ENCODE measurements around the gene PARN. TPM values are rescaled to one million over a fixed set of nuclear protein-coding genes. Genes with fewer than 3 reads are reported as not detected.

PARN gene
- total RNA-seq, 1 experiment from 2014 or later: 57.8 TPM

GRCh38 chr16:14464796-14465195, 165.3 kb downstream of the PARN start:
- TF ChIP-seq POLR2AphosphoS5 (IDR thresholded peaks at IDR 0.05; ENCODE audit: low read depth, low read length): no peak
- intact Hi-C loops (cut with micrococcal nuclease; ENCODE audit: unreplicated experiment) (no loop called here), in situ Hi-C loops (cut with HindIII; ENCODE audit: low pct_unique_long_range_greater_than_20kb, low sequenced_read_pairs) (no loop called here)
- no peaks in the 10 kb centered on the region for H3K27me3 ChIP-seq (ENCODE audit: control insufficient read depth, insufficient read depth, low read length)
- BruUV-seq (replicated peaks): no TSS peak
- H3K4me3 ChIP-seq (ENCODE audit: low read depth in 2 of 2, low read length in 2 of 2): no peak overlapping the region
- no peak for ATAC-seq
- CTCF ChIA-PET: no interaction called here
- no peaks in the 10 kb centered on the region; the same call in 1 of the 2 replicates for H3K36me3 ChIP-seq (ENCODE audit: control insufficient read depth, insufficient read depth, low read length)
- no peak for DNase-seq (ENCODE audit: low read depth, low spot score)
- H3K9me3 ChIP-seq (ENCODE audit: control insufficient read depth, insufficient read depth, low read depth, low read length): peaks cover 7% of the 10 kb centered on the region; the same call in 1 of the 2 replicates
- no peak overlapping the region for H3K27ac ChIP-seq (ENCODE audit: low read length)
- H3K4me1 ChIP-seq (ENCODE audit: control insufficient read depth, insufficient read depth, low read length): no peaks in the 10 kb centered on the region
- POLR2A ChIA-PET: interaction anchor here (0.6 to 0.9 kb wide), 2 partner anchors 20 to 92 kb away, joined by 3 read pairs; no protein-coding TSS in a partner anchor

GRCh38 chr16:14464192-14464591, 165.9 kb downstream of the PARN start:
- Histone ChIP-seq H3K4me3 (ENCODE audit: low read depth in 2 of 2, low read length in 2 of 2) (no peak overlapping the region), H3K4me1 (ENCODE audit: control insufficient read depth, insufficient read depth, low read length) (no peaks in the 10 kb centered on the region), H3K9me3 (ENCODE audit: control insufficient read depth, insufficient read depth, low read depth, low read length) (peaks cover 7% of the 10 kb centered on the region; the same call in 1 of the 2 replicates), H3K27ac (ENCODE audit: low read length) (no peak overlapping the region), H3K36me3 (ENCODE audit: control insufficient read depth, insufficient read depth, low read length) (no peaks in the 10 kb centered on the region; the same call in 1 of the 2 replicates), H3K27me3 (ENCODE audit: control insufficient read depth, insufficient read depth, low read length) (no peaks in the 10 kb centered on the region)
- DNase-seq (ENCODE audit: low read depth, low spot score) (no peak), ATAC-seq (no peak)
- no peak for TF ChIP-seq REST (IDR thresholded peaks at IDR 0.05; ENCODE audit: insufficient read depth in 1 of 2, low read depth in 2 of 2, low read length in 1 of 2)
- TF ChIP-seq CTCF (IDR thresholded peaks at IDR 0.05): no peak
- intact Hi-C loops (cut with micrococcal nuclease; ENCODE audit: unreplicated experiment): no loop called here
- ChIA-PET CTCF (no interaction called here), POLR2A (interaction anchor here (0.7 to 0.9 kb wide), 2 partner anchors 92 to 137 kb away, joined by 3 read pairs; no protein-coding TSS in a partner anchor)
- in situ Hi-C loops (cut with HindIII; ENCODE audit: low pct_unique_long_range_greater_than_20kb, low sequenced_read_pairs): no loop called here
- BruUV-seq (replicated peaks): no TSS peak

- ATAC-seq: no peak
- no peaks in the 10 kb centered on the region; the same call in 1 of the 2 replicates for H3K36me3 ChIP-seq (ENCODE audit: control insufficient read depth, insufficient read depth, low read length)
- peaks cover 7% of the 10 kb centered on the region; the same call in 1 of the 2 replicates for H3K9me3 ChIP-seq (ENCODE audit: control insufficient read depth, insufficient read depth, low read depth, low read length)
- CTCF ChIA-PET: no interaction called here
- DNase-seq (ENCODE audit: low read depth, low spot score): no peak
- in situ Hi-C loops (cut with HindIII; ENCODE audit: low pct_unique_long_range_greater_than_20kb, low sequenced_read_pairs) (no loop called here), intact Hi-C loops (cut with micrococcal nuclease; ENCODE audit: unreplicated experiment) (no loop called here)
- H3K4me1 ChIP-seq (ENCODE audit: control insufficient read depth, insufficient read depth, low read length): no peaks in the 10 kb centered on the region
- no peak for TF ChIP-seq CTCF (IDR thresholded peaks at IDR 0.05)
- TF ChIP-seq SIN3A (IDR thresholded peaks at IDR 0.05; ENCODE audit: borderline replicate concordance, insufficient read depth, low read depth, low read length): no peak
- no peak for TF ChIP-seq REST (IDR thresholded peaks at IDR 0.05; ENCODE audit: insufficient read depth in 1 of 2, low read depth in 2 of 2, low read length in 1 of 2)
- no peak for TF ChIP-seq TCF7L2 (IDR thresholded peaks at IDR 0.05; ENCODE audit: low read depth, low read length)
- no peak for TF ChIP-seq POLR2AphosphoS5 (IDR thresholded peaks at IDR 0.05; ENCODE audit: low read depth, low read length)
- H3K27me3 ChIP-seq (ENCODE audit: control insufficient read depth, insufficient read depth, low read length): no peaks in the 10 kb centered on the region
- no peak overlapping the region for H3K4me3 ChIP-seq (ENCODE audit: low read depth in 2 of 2, low read length in 2 of 2)
- BruUV-seq (replicated peaks): no TSS peak
- H3K27ac ChIP-seq (ENCODE audit: low read length): no peak overlapping the region
- POLR2A ChIA-PET: no interaction called here
These were observed 167.2 kb downstream of the PARN start for GRCh38 chr16:14462811-14463210.
